GM21619 (cell line): ENCODE measurements around the gene BMP8B.
"Not testable (repeated sequence)": the region's sequence is repeated elsewhere in the genome, so short reads cannot be mapped to it uniquely, and the experiment has no call there.

Experiments used
- ATAC-seq: cut with Tn5 transposase; IDR thresholded peaks from one replicate; pipeline ENCODE4 v1.9.1; 2021; ENCODE audit not compliant: unreplicated experiment

Gene BMP8B

GRCh38 chr1:39816415-39817090 lies 27.9 kb upstream of the BMP8B start:
- ATAC-seq, result peak; percentile 38

GRCh38 chr1:39812913-39813312 lies 24.2 kb upstream of the BMP8B start:
- no peak for ATAC-seq

GRCh38 chr1:39808784-39809517 lies 20.3 kb upstream of the BMP8B start:
- ATAC-seq, result no peak

- no peak for ATAC-seq
Measured at GRCh38 chr1:39805385-39805784, 16.7 kb upstream of the BMP8B start.

DNA sequence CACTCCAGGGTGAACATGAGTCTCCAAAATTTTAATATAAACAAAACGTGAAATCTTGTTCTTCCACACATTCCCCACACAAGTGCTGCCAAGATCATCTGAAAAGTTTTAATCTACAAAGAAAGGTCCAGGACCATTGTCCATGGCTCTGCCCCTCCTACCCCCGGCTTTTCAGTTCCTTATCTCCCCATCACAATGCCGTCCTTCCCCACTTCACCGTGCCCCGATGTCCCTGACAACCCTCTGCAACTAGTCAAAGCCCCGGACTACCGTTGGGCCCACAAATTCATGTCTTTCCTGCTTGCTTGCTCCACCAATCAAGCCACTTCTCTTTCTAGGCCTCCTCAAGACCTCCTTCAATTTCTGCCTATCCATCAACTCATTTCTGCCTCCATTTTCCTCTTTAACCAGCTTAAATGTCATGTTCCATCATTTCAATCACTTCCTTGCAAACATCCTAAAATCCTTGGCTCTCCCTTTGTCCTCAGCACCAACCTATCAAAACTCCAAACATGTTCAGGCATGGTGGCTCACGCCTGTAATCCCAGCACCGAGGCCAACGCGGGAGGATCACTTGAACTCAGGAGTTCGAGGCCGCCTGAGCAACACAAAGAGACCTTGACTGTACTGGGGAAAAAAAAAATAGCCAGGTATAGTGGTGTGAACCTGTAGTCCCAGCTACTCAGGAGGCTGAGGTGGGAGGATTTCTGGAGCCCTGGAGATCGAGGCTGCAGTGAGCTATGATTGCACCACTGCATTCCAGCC lies 14.0 kb upstream of the BMP8B start:
- no peak for ATAC-seq

GRCh38 chr1:39800471-39800835 lies 11.8 kb upstream of the BMP8B start:
- no peak for ATAC-seq

GRCh38 chr1:39799770-39800470 lies 11.3 kb upstream of the BMP8B start:
- ATAC-seq, result peak; percentile 55

DNA sequence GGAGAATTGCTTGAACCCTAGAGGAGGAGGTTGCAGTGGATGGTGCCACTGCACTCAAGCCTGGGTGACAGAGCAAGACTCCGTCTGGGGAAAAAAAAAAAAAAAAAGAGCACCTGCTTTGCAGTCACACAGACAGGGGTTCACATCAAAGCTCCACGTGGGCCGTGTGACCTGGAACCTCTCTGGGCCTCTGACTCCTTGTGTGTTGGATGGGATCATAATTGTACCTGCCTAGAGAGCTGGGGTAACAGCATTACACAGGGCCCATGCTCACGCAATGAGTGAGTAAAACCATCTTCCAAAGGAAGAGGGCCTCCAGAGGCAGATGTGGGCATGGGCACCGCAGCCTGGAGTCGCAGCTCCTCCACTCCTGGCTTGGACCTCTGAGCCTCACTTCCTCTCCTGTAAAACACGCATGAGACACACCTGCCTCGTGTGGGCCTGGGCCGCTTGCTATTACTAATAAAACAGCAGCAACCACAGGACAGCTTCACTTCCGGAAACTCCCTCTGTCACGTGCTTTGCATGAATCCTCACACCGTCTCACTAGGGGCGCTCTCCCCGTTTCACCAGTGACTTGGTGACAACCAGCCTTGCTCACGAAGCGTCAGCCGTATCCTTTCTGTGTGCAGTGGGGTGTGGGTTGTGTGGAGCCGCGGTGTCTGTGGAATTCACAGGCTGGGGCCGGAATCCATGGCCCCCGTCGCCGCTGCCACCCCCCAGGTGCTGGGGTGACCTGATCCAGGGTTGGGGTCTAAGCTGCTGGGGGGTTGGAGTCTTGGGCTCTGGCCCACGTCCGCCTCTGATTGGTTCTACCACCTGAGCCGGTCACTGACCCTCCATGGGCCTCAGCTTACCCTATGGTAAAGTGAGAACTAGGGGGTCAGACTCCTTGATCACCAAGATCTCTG lies 10.4 kb upstream of the BMP8B start:
- ATAC-seq, result peak; percentile 91

DNA sequence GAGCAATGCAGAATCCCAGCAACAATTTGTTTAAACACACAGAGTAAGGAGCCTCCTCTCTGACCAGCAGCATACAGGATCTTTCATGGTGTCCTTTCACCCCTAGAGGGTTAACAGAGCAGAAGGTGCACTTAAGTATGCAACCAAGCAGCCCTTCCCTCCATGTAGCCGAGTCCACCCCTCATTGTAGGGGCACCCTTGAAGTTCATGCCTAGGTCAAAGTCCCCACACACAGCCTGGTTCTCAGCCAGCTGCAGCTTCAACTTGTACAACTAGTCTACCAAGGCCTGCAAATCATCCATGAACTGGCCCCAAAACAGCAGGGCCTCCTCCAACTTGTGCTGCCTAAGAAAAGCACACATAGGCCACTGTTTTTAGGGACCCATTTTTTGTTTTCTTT lies 7.0 kb upstream of the BMP8B start:
- no peak for ATAC-seq

- ATAC-seq, result no peak
Measured at GRCh38 chr1:39791838-39792237, 3.2 kb upstream of the BMP8B start.

DNA sequence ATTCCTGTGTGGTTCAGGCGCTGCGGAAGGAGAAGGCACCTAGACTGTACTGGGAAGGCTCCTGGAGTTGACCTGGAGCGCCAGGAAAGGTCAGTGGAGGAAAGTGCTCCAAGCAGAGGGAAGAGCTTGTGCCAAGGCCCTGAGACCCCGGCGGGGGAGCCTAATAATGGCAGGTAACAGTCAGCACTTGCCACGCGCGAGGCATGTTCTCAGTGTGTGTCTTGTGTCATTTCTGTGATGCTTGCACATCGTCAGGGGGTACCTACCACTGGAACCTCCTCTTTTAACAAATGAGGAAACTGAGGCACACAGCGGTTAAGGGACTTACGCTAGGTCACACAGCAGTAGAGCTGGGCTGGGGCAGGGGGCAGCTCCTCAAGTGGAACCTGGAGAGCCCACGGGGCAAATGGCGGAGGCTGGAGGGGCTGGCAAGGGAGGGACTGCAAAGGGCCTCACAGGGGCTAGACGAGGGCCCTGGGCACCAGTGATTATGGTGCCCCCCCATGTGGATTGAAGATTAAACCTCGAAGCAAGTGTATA lies 976 bp upstream of the BMP8B start:
- ATAC-seq, result no peak

GRCh38 chr1:39788426-39788757 lies 273 bp downstream of the BMP8B start:
- ATAC-seq, result no peak

- not testable (repeated sequence) for ATAC-seq
Measured at GRCh38 chr1:39787964-39788363, 701 bp downstream of the BMP8B start.

GRCh38 chr1:39787468-39787867 lies 1.2 kb downstream of the BMP8B start:
- no peak for ATAC-seq

- not testable (repeated sequence) for ATAC-seq
Measured at GRCh38 chr1:39787108-39787375, 1.6 kb downstream of the BMP8B start.

- ATAC-seq, result not testable (repeated sequence)
Measured at GRCh38 chr1:39786303-39787107, 2.2 kb downstream of the BMP8B start.

DNA sequence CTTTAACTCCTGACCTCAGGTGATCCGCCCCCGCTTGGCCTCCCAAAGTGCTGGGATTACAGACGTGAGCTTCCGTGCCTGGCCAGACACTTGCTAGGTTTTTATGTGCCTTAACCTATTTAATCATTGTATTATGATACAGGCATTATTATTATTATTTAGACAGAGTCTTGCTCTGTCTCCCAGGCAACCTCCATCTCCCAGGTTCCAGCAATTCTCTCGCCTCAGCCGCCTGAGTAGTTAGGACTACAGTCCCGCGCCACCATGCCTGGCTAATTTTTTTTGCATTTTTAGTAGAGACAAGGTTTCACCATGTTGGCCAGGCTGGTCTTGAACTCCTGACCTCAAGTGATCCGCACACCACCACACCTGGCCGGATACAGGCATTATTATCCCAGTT lies 6.0 kb downstream of the BMP8B start:
- not testable (repeated sequence) for ATAC-seq

DNA sequence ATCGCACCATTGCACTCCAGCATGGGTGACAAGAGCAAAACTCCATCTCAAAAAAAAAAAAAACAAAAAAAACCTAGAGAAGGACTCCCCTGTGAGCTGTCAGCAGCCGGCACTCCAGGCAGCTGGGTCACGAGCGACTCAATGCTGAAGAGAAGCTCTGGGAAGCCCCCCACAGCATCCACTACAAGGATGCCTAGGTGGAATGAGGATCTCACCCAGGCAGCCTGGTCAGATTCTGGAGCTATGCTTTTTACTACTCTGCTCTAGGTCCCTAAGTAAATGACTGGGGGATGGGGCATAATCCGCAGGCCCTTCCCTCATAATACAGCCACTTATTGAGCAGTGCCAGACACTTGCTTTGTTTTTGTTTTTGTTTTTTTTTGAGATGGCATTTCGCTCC lies 6.6 kb downstream of the BMP8B start:
- no peak for ATAC-seq

- ATAC-seq, result no peak
Measured at GRCh38 chr1:39781349-39781715, 7.3 kb downstream of the BMP8B start.

- ATAC-seq, result no peak
Measured at GRCh38 chr1:39779821-39780220, 8.8 kb downstream of the BMP8B start.
